Body of pancreas (tissue), 4 donors: Measurements from ENCODE around the gene PPP1R26.

Experiments
- POLR2A ChIP-seq, 3 donors: fragments of 450-650 bp; IDR thresholded peaks; one replicate each; pipeline ENCODE4 v1.6.1; 2016; ENCODE audit warnings: antibody characterized with exemption in 3 of 3, mild to moderate bottlenecking in 2 of 3
- TF ChIP-seq, protein P1 (sequence below), 7 experiments: fragments of 450-650 bp in 4 of 7; fragments of 200-600 bp in 3 of 7; sonication (generic) in 3 of 7; IDR thresholded peaks; one replicate each; pipeline ENCODE4 v1.5.1; 2016 to 2019; ENCODE audit warnings: antibody characterized with exemption in 7 of 7

DNA sequence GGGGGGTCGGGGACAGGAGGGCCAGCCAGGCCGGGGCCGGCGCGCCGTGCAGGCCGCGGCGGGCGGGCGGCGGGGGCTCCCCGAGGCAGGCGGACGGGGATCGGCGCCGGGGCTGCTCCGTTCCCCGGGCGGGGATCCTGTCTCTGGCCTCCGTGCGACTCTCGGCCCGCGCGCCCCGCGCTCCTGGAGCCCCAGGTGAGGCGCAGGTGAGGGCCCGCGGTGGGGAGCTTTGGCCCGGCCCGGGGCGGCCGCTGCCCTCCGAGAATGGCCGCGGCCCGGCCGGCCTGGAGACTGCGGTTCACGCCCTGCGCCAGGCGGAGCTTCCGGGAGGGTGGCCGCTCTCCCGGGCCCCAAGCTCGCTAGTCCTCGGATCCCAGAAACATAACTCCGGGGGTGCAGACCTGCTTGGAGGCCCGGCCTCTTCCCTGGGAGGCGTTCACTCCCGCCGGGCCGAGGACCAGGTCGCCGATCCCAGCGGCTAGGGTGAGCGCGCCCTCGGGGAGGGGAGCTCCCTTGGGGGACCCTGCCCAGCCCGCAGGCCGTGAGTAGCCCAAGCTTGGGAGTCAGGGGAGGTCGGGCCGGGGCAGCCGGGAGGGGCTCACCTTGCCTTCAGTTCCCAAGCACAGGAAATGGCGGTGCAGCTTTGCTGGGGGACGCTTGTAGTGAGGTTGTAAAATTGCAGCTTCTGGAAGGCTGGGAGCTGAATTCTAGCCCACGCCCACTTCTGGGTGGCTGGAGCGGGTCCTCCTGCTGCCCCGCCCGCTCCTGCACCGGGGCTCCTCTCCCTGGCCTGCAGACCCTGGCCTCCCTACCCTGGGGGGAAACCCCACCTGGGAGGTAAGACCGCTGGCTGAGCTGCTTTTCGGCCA lies 723 bp downstream of the PPP1R26 start:
- TF ChIP-seq, protein P1, sequence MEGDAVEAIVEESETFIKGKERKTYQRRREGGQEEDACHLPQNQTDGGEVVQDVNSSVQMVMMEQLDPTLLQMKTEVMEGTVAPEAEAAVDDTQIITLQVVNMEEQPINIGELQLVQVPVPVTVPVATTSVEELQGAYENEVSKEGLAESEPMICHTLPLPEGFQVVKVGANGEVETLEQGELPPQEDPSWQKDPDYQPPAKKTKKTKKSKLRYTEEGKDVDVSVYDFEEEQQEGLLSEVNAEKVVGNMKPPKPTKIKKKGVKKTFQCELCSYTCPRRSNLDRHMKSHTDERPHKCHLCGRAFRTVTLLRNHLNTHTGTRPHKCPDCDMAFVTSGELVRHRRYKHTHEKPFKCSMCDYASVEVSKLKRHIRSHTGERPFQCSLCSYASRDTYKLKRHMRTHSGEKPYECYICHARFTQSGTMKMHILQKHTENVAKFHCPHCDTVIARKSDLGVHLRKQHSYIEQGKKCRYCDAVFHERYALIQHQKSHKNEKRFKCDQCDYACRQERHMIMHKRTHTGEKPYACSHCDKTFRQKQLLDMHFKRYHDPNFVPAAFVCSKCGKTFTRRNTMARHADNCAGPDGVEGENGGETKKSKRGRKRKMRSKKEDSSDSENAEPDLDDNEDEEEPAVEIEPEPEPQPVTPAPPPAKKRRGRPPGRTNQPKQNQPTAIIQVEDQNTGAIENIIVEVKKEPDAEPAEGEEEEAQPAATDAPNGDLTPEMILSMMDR (IDR thresholded peaks at IDR 0.05) = no peak
- TF ChIP-seq POLR2A (IDR thresholded peaks at IDR 0.05) = peak in 2 of 3 donors; percentile 39 to 48
